Adrenal gland (tissue), 12 donors: ENCODE results near the gene RPL29. TPM values are rescaled to one million over a fixed set of nuclear protein-coding genes. Genes with fewer than 3 reads are reported as not detected.

ENCODE experiments used
- DNase-seq, 7 donors: peaks; one replicate each; pipeline ENCODE4 v3.0.0-alpha.2; 2019 to 2020
- H3K27ac ChIP-seq, 5 donors: fragments of 200-600 bp; sonication (generic) in 4 of 5; 1 replicate in 3 of 5; 2 replicates in 2 of 5; pipeline versions ENCODE4 v1.5.1 to v1.8.0; 2016 to 2020; ENCODE audit warnings: mild to moderate bottlenecking in 1 of 5
- H3K27me3 ChIP-seq: fragments of 200-600 bp; 2 replicates; pipeline ENCODE4 v1.8.0; 2021
- H3K36me3 ChIP-seq, 2 donors: fragments of 200-600 bp; replicated peaks in 1 of 2; 1 replicate in 1 of 2; 2 replicates in 1 of 2; pipeline versions ENCODE4 v1.5.1 to v1.8.0; 2018 to 2022
- H3K4me1 ChIP-seq, 2 donors: fragments of 200-600 bp; replicated peaks in 1 of 2; 1 replicate in 1 of 2; 2 replicates in 1 of 2; pipeline versions ENCODE4 v1.5.1 to v1.8.0; 2018 to 2021
- H3K4me3 ChIP-seq, 4 donors: fragments of 200-600 bp; sonication (generic) in 3 of 4; one replicate each; pipeline ENCODE4 v1.5.1; 2016 to 2018
- H3K9me3 ChIP-seq, 3 donors: fragments of 200-600 bp; sonication (generic) in 1 of 3; replicated peaks in 1 of 3; 1 replicate in 2 of 3; 2 replicates in 1 of 3; pipeline versions ENCODE4 v1.5.1 to v1.8.0; 2016 to 2021
- CTCF ChIP-seq, 6 experiments: fragments of 450-650 bp in 4 of 6; fragments of 200-600 bp in 2 of 6; sonication (generic) in 1 of 6; IDR thresholded peaks; 1 replicate in 5 of 6; 2 replicates in 1 of 6; pipeline versions ENCODE4 v1.5.1 to v1.8.0; 2016 to 2021; ENCODE audit warnings: antibody characterized with exemption in 6 of 6, mild to moderate bottlenecking in 2 of 6, moderate library complexity in 1 of 6
- POLR2A ChIP-seq, 2 donors: fragments of 450-650 bp; IDR thresholded peaks; one replicate each; pipeline ENCODE4 v1.6.1; 2017; ENCODE audit warnings: antibody characterized with exemption in 2 of 2, mild to moderate bottlenecking in 2 of 2, moderate library complexity in 1 of 2
- WGBS, 4 donors: extraction: QIAGEN DNeasy Blood & Tissue Kit in 2 of 4; methylation state at CpG; one replicate each; pipeline versions ENCODE4 v1.1.5 to v1.1.7; 2013 to 2017; 5-methylcytosine and 5-hydroxymethylcytosine counted together
- intact Hi-C, 2 donors: fragments of 100-400 bp; cut with DNase I; formaldehyde crosslinking; loops; one replicate each; pipeline versions ENCODE4 v1.14.1 to v1.15.0; 2022 to 2023
- polyA plus RNA-seq, 3 donors: library from polyadenylated mRNA; stranded (reverse); fragments of 200-250 nt in 2 of 3; fragments of 350-450 nt in 1 of 3; fragmentation: Illumina TruSeq in 1 of 3; extraction: RNeasy Lipid Tissue Mini Kit (QIAGEN cat#74804) in 1 of 3; gene quantifications; one replicate each; pipeline ENCODE4 v1.2.3, GENCODE V29; 2013 to 2014
- total RNA-seq, 9 donors: library from RNA; depleted of rRNA in 4 of 9; stranded (reverse); fragments of >200 nt in 4 of 9; fragments of 120-200 nt in 1 of 9; fragmentation: NEBNext Ultra II Directional in 1 of 9; extraction: Animal tissue kit (Norgen Biotek cat#: 25700) in 1 of 9; gene quantifications; one replicate each; pipeline versions ENCODE4 v1.1.0 to v1.2.4, GENCODE V29; 2013 to 2023
- donor health status: healthy with polysubstance abuse.
- donor health status: Bipolar disorder and iron deficiency.
- donor health status: DM: yes; HTN: yes; CAD: no.
- donor health status: DM: no; HTN: no; CAD: no.
- donor health status: DM: no; HTN: no; CAD: no.
- donor health status: DM: yes; HTN: yes; CAD: no.

The RPL29 gene
- total and polyA plus RNA-seq, 12 donors, result 947 to 3,421 (median 1,448) TPM

- no peak for DNase-seq
- intact Hi-C loops, result no loop called here
- Histone ChIP-seq H3K4me1 (peaks cover 5 to 10% of the 10 kb centered on the region in 2 donors), H3K4me3 (no peak overlapping the region), H3K27me3 (no peaks in the 10 kb centered on the region), H3K36me3 (peaks cover 0 to 8% of the 10 kb centered on the region in 2 donors), H3K9me3 (no peaks in the 10 kb centered on the region), H3K27ac (no peak overlapping the region)
- WGBS, 4 donors, result 94 to 96% (median 95%) methylated on average over 7 to 18 of the region's 18 CpGs
- TF ChIP-seq CTCF (IDR thresholded peaks at IDR 0.05) (no peak), POLR2A (IDR thresholded peaks at IDR 0.05) (no peak)
Measured at GRCh38 chr3:51961011-51961410, 34.7 kb downstream of the RPL29 start.

DNA sequence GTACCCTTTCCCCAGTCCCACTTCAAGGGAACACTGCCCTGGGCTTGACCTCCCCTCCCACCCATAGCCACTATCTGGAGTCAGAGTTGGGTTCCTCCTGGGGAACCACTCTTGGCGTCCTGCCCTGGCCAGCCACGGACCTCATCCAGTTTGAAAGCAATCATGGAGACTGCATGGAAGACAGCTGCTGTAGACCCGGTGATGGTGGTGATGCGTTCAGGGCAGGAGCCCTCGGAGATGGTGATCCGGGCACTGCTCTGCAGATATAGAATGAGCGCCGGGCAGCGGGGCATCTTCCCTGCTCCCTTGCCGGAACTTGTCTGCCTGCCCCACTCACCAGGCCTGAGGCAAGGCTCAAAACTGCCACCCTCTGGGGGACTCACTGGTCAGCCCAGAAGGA lies 35.3 kb downstream of the RPL29 start:
- DNase-seq, result no peak
- Histone ChIP-seq H3K4me1 (peaks cover 9 to 11% of the 10 kb centered on the region in 2 donors), H3K27me3 (no peaks in the 10 kb centered on the region), H3K4me3 (no peak overlapping the region), H3K36me3 (peaks cover 0 to 8% of the 10 kb centered on the region in 2 donors), H3K27ac (no peak overlapping the region), H3K9me3 (no peaks in the 10 kb centered on the region)
- intact Hi-C loops, result no loop called here
- 88 to 100% (median 92%) methylated on average over 1 to 10 of the region's 10 CpGs for WGBS, 4 donors
- TF ChIP-seq CTCF (IDR thresholded peaks at IDR 0.05) (no peak), POLR2A (IDR thresholded peaks at IDR 0.05) (no peak)

GRCh38 chr3:51959651-51960050 lies 36.0 kb downstream of the RPL29 start:
- no peak for DNase-seq
- Histone ChIP-seq H3K4me3 (no peak overlapping the region), H3K27ac (no peak overlapping the region), H3K36me3 (peaks cover 0 to 8% of the 10 kb centered on the region in 2 donors), H3K9me3 (no peaks in the 10 kb centered on the region), H3K4me1 (peaks cover 9 to 11% of the 10 kb centered on the region in 2 donors), H3K27me3 (no peaks in the 10 kb centered on the region)
- 80 to 100% (median 98%) methylated on average over 1 to 7 of the region's 7 CpGs for WGBS, 4 donors
- TF ChIP-seq CTCF (IDR thresholded peaks at IDR 0.05) (no peak), POLR2A (IDR thresholded peaks at IDR 0.05) (no peak)
- intact Hi-C loops, result no loop called here

DNA sequence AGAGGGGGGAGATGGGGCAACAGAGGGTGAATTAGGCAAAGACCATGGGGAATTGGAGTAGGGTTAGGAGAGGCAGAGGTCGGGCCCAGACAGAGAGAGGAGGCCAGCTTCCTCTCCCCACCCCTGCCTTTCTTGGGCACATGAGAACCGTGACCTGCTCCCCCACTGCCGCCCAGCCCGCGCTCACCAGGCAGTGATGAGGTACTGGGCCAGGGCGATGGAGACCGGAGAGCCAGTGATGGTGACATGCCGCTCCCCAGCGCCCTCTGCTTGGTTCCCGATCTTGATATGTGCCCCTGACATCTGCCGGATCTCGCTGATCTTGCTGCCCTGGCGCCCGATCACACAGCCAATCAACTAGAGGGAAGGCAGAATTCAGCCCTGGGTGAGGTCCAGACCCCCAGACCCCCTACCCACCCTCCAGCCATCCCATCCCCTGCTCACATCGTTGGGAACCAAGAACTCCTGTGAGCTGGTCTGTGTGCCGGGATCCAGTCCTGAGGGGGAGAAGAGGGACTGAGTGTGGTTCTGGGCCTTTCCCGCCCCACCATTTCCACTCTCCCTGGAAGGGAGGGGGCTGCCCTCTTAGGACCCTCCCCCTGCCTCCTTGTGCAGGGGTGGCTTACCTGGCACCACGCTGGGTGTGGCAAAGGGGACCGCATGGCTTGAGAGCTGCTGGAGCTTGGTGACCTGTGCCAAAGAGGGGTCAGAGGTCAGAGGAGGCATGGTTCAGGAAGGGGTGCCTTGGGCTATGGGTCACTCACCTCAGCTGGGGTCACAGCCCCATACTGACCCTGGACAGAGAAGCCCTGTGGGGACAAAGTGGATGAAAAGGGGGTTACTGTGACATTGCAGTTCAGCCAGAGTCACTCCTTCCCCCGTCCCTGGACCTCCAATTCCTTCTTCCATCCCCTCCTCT lies 36.8 kb downstream of the RPL29 start:
- intact Hi-C loops, result no loop called here
- Histone ChIP-seq H3K4me1 (peaks cover 9 to 11% of the 10 kb centered on the region in 2 donors), H3K4me3 (no peak overlapping the region), H3K27me3 (no peaks in the 10 kb centered on the region), H3K27ac (no peak overlapping the region), H3K9me3 (no peaks in the 10 kb centered on the region), H3K36me3 (peaks cover 0 to 8% of the 10 kb centered on the region in 2 donors)
- DNase-seq, result no peak
- 94 to 95% (median 94%) methylated on average over 15 to 20 of the region's 20 CpGs for WGBS, 4 donors
- TF ChIP-seq POLR2A (IDR thresholded peaks at IDR 0.05), result no peak
- no peak for TF ChIP-seq CTCF (IDR thresholded peaks at IDR 0.05)
